Loucy (cell line): ENCODE results near the gene N4BP2L2.
A peak's percentile ranks its signal among the peaks of the same experiment; 100 is the strongest.

Source experiments
- H2AFZ ChIP-seq: fragments of 200-600 bp; sonication (generic); 2 replicates; pipeline ENCODE4 v1.6.0; 2016; ENCODE audit warnings: antibody characterized with exemption, mild to moderate bottlenecking, low read length, moderate library complexity
- H3F3A ChIP-seq: fragments of 200-600 bp; 2 replicates; pipeline ENCODE4 v1.6.0; 2016; ENCODE audit warnings: antibody characterized with exemption, low read depth, mild to moderate bottlenecking
- H3K27me3 ChIP-seq: fragments of 200-600 bp; sonication (generic); 2 replicates; pipeline ENCODE4 v1.6.1; 2014; ENCODE audit warnings: low read length, mild to moderate bottlenecking; ENCODE audit not compliant: insufficient read depth, poor library complexity, severe bottlenecking
- H3K36me3 ChIP-seq: fragments of 200-600 bp; sonication (generic); 2 replicates; pipeline ENCODE4 v1.6.1; 2016; ENCODE audit warnings: low read length; ENCODE audit not compliant: insufficient read depth
- H3K4me1 ChIP-seq: fragments of 200-600 bp; sonication (generic); 2 replicates; pipeline ENCODE4 v1.5.1; 2014; ENCODE audit warnings: low read length, mild to moderate bottlenecking; ENCODE audit not compliant: insufficient read depth, poor library complexity, severe bottlenecking
- H3K4me2 ChIP-seq: fragments of 200-600 bp; sonication (generic); 2 replicates; pipeline ENCODE4 v1.6.0; 2014; ENCODE audit warnings: antibody characterized with exemption, low read length, low read depth, mild to moderate bottlenecking; ENCODE audit not compliant: poor library complexity, severe bottlenecking
- H3K4me3 ChIP-seq: fragments of 200-600 bp; sonication (generic); 2 replicates; pipeline ENCODE4 v1.5.1; 2014; ENCODE audit warnings: low read length, mild to moderate bottlenecking, mixed read lengths; ENCODE audit not compliant: poor library complexity, severe bottlenecking
- H3K79me2 ChIP-seq: fragments of 200-600 bp; sonication (generic); 2 replicates; pipeline ENCODE4 v1.6.1; 2014; ENCODE audit warnings: low read length; ENCODE audit not compliant: insufficient read depth
- H3K9ac ChIP-seq: fragments of 200-600 bp; sonication (generic); 2 replicates; pipeline ENCODE4 v1.6.0; 2014; ENCODE audit warnings: mild to moderate bottlenecking, low read depth, low read length, moderate library complexity; ENCODE audit not compliant: poor library complexity, severe bottlenecking
- H3K9me2 ChIP-seq: fragments of 200-600 bp; sonication (generic); replicated peaks from 2 replicates; pipeline ENCODE4 v1.6.1; 2016; ENCODE audit warnings: low read depth, low read length, mixed read lengths
- H3K9me3 ChIP-seq: fragments of 200-600 bp; sonication (generic); 2 replicates; pipeline ENCODE4 v1.6.1; 2014; ENCODE audit warnings: mild to moderate bottlenecking, antibody characterized with exemption, low read length, low read depth; ENCODE audit not compliant: insufficient read depth
- H4K20me1 ChIP-seq: fragments of 200-600 bp; sonication (generic); 2 replicates; pipeline ENCODE4 v1.6.0; 2014; ENCODE audit warnings: antibody characterized with exemption, low read length, mild to moderate bottlenecking; ENCODE audit not compliant: insufficient read depth, poor library complexity, severe bottlenecking
- EZH2phosphoT487 ChIP-seq: fragments of 200-600 bp; IDR thresholded peaks from 2 replicates; pipeline ENCODE4 v1.6.1; 2018; ENCODE audit warnings: antibody characterized with exemption, mild to moderate bottlenecking, moderate library complexity, borderline replicate concordance
- TF ChIP-seq, protein P1 (sequence below): fragments of 200-600 bp; sonication (generic); conservative IDR thresholded peaks from 2 replicates; pipeline ENCODE4 v1.5.1; 2014; ENCODE audit warnings: mild to moderate bottlenecking, antibody characterized with exemption, low read length

The N4BP2L2 gene

DNA sequence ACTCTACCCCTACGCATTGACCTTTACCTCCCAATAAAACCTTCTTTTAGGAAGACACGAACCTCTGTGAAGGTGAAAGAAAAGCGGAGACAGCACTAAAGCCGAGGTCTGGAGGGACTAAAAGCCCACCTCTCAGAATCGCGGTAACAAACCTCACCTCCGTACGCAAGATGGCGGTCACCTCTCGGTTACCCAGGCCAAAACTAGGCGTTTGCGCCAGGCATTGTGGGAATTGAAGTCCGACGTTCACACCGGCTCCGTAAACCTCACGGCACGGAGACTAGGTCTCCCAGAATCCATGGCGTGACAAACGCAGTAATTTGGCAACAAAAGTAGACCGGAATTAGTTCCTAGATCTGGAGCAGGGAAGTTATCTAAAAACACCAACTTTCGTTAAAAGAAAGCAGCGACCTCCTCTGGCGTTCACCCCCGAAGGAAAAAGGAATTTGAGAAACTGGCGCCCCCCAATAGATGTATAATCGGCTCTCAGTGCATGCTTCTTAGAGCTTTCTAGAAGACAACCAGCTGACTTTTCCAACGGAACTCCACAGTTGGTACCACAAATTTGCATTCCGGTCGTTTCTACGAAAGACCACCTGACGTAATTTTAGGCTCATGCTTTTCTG is at the start of gene N4BP2L2:
N4BP2L2 (minus strand) TSS at position 175 of the 626 bp plus-strand sequence. CDS start 1,768 bp downstream, outside the sequence.
- H3K9me2 ChIP-seq, result no peaks in the 10 kb centered on the region

DNA sequence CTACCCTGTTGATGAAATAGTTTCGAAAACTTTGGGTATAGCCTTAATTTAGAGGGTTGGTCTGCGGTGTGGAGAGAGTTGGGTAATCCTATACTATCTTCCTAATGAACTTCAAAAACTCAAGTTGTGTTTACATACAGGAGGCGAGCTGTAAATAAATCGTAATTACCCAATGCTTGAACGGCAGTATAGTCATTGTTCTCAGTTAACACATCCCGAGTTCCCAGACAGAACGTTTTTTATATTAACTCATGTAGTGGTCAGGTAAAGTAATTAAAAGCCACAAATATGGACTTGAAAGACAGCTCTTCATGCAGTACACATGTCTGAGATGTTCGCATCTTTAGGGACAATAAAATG is 49.2 kb upstream of the N4BP2L2 start:
- TF ChIP-seq EZH2phosphoT487, result no peak
- TF ChIP-seq, protein P1, sequence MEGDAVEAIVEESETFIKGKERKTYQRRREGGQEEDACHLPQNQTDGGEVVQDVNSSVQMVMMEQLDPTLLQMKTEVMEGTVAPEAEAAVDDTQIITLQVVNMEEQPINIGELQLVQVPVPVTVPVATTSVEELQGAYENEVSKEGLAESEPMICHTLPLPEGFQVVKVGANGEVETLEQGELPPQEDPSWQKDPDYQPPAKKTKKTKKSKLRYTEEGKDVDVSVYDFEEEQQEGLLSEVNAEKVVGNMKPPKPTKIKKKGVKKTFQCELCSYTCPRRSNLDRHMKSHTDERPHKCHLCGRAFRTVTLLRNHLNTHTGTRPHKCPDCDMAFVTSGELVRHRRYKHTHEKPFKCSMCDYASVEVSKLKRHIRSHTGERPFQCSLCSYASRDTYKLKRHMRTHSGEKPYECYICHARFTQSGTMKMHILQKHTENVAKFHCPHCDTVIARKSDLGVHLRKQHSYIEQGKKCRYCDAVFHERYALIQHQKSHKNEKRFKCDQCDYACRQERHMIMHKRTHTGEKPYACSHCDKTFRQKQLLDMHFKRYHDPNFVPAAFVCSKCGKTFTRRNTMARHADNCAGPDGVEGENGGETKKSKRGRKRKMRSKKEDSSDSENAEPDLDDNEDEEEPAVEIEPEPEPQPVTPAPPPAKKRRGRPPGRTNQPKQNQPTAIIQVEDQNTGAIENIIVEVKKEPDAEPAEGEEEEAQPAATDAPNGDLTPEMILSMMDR, result no peak

More for the DNA sequence above, at the start of gene N4BP2L2:
- H3K4me2 ChIP-seq, result peak within 1 kb of the TSS; percentile 98
- peak within 1 kb of the TSS; percentile 98 for H2AFZ ChIP-seq
- TF ChIP-seq, protein P1, result peak; percentile 69
- no peak for TF ChIP-seq EZH2phosphoT487
- H3K4me1 ChIP-seq, result peaks cover 41% of the 10 kb centered on the region
- peaks cover 28% of the 10 kb centered on the region for H4K20me1 ChIP-seq
- H3K27me3 ChIP-seq, result no peaks in the 10 kb centered on the region
- no peaks in the 10 kb centered on the region for H3F3A ChIP-seq
- H3K9ac ChIP-seq, result peak within 1 kb of the TSS; percentile 87
- peak within 1 kb of the TSS; percentile 88 for H3K4me3 ChIP-seq
- peaks cover 3% of the 10 kb centered on the region; the same call in 1 of the 2 replicates for H3K36me3 ChIP-seq
- H3K9me3 ChIP-seq, result no peaks in the 10 kb centered on the region
- peaks cover 47% of the 10 kb centered on the region for H3K79me2 ChIP-seq

DNA sequence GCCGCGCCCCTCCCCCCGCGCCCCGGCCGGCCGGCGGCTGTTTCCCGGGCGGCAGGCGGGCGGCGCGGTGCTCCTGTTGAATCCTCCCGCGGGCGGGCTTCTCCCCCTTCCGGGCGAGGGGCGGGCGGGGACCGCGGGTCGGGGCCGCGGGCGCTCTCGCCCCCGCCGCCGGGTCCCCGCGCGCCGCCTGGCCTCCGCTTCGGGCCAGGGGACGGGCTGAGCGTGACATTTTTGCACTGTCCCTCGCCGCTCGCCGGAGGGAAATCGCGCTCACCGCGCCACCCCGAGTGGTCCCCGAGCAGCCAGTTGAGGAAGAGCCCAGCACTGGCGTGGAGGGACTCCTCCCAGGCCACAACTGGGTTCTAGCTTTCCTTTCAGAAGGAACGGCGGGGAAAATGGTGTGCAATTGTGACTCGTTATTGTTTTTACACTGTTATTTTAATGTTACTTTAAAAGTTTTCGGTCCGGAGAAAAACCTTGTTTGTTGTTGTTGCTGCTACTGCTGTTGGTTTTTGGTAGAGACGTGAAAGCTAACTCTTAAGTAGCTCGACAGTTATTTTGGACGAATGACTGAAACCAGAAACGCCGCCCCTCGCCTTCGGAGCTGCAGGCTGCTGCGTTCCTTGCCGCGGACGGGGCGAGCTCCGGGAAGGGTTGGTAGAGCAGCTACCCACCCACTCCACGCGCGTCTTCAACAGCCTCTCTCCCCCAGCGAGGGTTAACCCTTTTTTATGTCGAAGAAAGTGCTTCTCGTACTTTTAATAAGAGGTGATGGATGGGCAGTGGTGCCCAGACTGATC is 48.6 kb upstream of the N4BP2L2 start:
- no peaks in the 10 kb centered on the region for H3K9me3 ChIP-seq
- peak overlapping the region; percentile 80 for H3K9ac ChIP-seq
- peaks cover 46% of the 10 kb centered on the region for H4K20me1 ChIP-seq
- H3K4me1 ChIP-seq, result peaks cover 43% of the 10 kb centered on the region
- H3K36me3 ChIP-seq, result no peaks in the 10 kb centered on the region
- peak overlapping the region; percentile 82 for H3K4me3 ChIP-seq
- H3F3A ChIP-seq, result no peaks in the 10 kb centered on the region
- H3K27me3 ChIP-seq, result no peaks in the 10 kb centered on the region
- H3K79me2 ChIP-seq, result peaks cover 51% of the 10 kb centered on the region
- TF ChIP-seq EZH2phosphoT487, result no peak
- TF ChIP-seq, protein P1, result no peak
- H3K9me2 ChIP-seq, result no peaks in the 10 kb centered on the region
- peak overlapping the region; percentile 87 for H3K4me2 ChIP-seq
- peak overlapping the region; percentile 56; the same call in 1 of the 2 replicates for H2AFZ ChIP-seq

More for the DNA sequence above, 49.2 kb upstream of the N4BP2L2 start:
- H3K9ac ChIP-seq, result peak overlapping the region; percentile 80
- peaks cover 57% of the 10 kb centered on the region for H3K79me2 ChIP-seq
- H3K4me1 ChIP-seq, result peaks cover 48% of the 10 kb centered on the region
- no peaks in the 10 kb centered on the region for H3F3A ChIP-seq
- no peaks in the 10 kb centered on the region for H3K9me2 ChIP-seq
- no peaks in the 10 kb centered on the region for H3K27me3 ChIP-seq
- peak overlapping the region; percentile 82 for H3K4me3 ChIP-seq
- no peaks in the 10 kb centered on the region for H3K9me3 ChIP-seq
- no peak overlapping the region for H2AFZ ChIP-seq
- peak overlapping the region; percentile 87 for H3K4me2 ChIP-seq
- no peaks in the 10 kb centered on the region for H3K36me3 ChIP-seq
- H4K20me1 ChIP-seq, result peaks cover 49% of the 10 kb centered on the region
